Activated T-cell treated with anti-CD3 and anti-CD28 coated beads for 48 hours (primary cell): Measurements from ENCODE around the gene MGRN1.

Source experiments
- DNase-seq: peaks from one replicate; pipeline ENCODE4 v3.0.0-alpha.2; 2020; ENCODE audit warnings: low read depth

The MGRN1 gene

GRCh38 chr16:4624827-4625559, 367 bp downstream of the MGRN1 start:
- peak; percentile 79 for DNase-seq

GRCh38 chr16:4625560-4626159, 1.0 kb downstream of the MGRN1 start:
- DNase-seq: no peak

- DNase-seq: no peak
These were observed 1.8 kb downstream of the MGRN1 start for GRCh38 chr16:4626396-4626795.

GRCh38 chr16:4628283-4628682, 3.7 kb downstream of the MGRN1 start:
- no peak for DNase-seq

GRCh38 chr16:4631444-4631843, 6.8 kb downstream of the MGRN1 start:
- no peak for DNase-seq

- no peak for DNase-seq
These were observed 9.4 kb downstream of the MGRN1 start for GRCh38 chr16:4633910-4634635.

- no peak for DNase-seq
These were observed 10.1 kb downstream of the MGRN1 start for GRCh38 chr16:4634768-4635167.

- DNase-seq: no peak
These were observed 11.6 kb downstream of the MGRN1 start for GRCh38 chr16:4636196-4636595.

- no peak for DNase-seq
These were observed 13.0 kb downstream of the MGRN1 start for GRCh38 chr16:4637501-4638166.

- DNase-seq: no peak
These were observed 15.4 kb downstream of the MGRN1 start for GRCh38 chr16:4639899-4640509.

- DNase-seq: no peak
These were observed 16.1 kb downstream of the MGRN1 start for GRCh38 chr16:4640572-4641305.

GRCh38 chr16:4641306-4641687, 16.7 kb downstream of the MGRN1 start:
- no peak for DNase-seq

- no peak for DNase-seq
These were observed 17.3 kb downstream of the MGRN1 start for GRCh38 chr16:4641895-4642294.

GRCh38 chr16:4646773-4647643, 22.4 kb downstream of the MGRN1 start:
- DNase-seq: no peak

GRCh38 chr16:4647644-4647980, 23.0 kb downstream of the MGRN1 start:
- DNase-seq: no peak

- no peak for DNase-seq
These were observed 24.3 kb downstream of the MGRN1 start for GRCh38 chr16:4648917-4649316.

- DNase-seq: no peak
These were observed 25.3 kb downstream of the MGRN1 start for GRCh38 chr16:4649744-4650442.

GRCh38 chr16:4650443-4651074, 25.9 kb downstream of the MGRN1 start:
- DNase-seq: peak; percentile 78

- no peak for DNase-seq
These were observed 27.2 kb downstream of the MGRN1 start for GRCh38 chr16:4651827-4652226.

GRCh38 chr16:4652561-4652960, 27.9 kb downstream of the MGRN1 start:
- DNase-seq: no peak
